DMS153 treated with DMSO at 0.1 percent for 48 hours (cell line): ENCODE measurements around the gene GSE1.

ENCODE experiments used
- DNase-seq: peaks from one replicate; lab custom pipeline; 2025; ENCODE audit not compliant: unreplicated experiment; lab: John Stamatoyannopoulos, UW

The GSE1 gene

DNA sequence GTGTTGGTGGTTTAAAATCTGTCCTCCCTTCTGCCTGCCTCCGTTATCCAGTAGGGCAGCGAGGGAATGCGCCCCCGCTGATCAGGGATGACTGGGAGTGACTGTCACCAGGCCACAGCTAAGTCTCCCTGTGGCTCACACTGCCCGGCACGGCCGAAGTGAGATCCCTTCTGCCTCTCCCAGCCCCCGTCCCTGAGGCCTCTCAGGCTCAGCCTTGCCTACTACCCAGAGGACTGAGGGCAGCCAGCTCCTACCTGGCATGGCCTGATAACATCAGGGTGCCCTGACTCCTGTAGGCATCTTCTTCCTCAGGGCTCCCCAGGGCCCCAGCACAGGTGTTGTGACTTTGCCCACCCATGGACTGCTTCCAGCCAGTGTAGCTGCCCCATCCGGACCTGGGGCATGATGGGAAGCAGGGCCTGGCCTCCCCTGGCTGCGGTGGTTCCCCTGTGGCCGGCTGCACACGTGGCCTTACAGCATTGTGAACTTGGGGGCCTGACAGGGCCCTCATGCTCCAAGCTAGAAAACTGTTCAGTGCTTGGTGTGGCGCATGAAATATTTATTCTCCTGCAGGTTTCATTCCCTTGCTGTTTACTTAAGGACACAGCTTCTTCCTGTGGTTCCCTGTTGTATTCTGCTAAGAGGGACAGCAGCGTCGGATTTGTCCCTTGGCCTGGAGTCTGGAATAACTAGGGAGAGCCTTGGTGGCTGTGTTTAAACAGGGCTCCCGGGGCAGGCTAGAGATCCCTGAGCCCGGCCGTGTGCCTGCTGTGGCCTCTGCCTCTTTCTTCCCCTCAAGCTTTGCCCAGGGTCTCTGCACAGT, 45.6 kb downstream of the GSE1 start:
- DNase-seq = no peak

DNA sequence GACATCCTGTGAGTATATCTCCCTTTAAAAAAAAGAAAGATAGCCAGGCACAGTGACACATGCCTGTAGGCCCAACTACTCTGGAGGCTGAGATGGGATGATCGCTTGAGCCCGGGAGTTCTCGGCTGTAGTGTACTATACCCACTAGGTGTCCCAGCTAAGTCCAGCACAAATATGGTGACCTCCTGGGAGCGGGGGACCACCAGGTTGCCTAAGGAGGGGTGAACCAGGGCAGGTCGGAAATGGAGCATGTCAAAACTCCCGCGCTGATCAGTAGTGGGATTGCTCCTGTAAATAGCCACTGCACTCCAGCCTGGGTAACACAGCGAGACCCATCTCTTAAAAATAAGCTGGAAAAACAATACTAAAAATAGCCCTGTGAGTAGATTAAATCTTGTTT, 46.2 kb downstream of the GSE1 start:
- DNase-seq = no peak

DNA sequence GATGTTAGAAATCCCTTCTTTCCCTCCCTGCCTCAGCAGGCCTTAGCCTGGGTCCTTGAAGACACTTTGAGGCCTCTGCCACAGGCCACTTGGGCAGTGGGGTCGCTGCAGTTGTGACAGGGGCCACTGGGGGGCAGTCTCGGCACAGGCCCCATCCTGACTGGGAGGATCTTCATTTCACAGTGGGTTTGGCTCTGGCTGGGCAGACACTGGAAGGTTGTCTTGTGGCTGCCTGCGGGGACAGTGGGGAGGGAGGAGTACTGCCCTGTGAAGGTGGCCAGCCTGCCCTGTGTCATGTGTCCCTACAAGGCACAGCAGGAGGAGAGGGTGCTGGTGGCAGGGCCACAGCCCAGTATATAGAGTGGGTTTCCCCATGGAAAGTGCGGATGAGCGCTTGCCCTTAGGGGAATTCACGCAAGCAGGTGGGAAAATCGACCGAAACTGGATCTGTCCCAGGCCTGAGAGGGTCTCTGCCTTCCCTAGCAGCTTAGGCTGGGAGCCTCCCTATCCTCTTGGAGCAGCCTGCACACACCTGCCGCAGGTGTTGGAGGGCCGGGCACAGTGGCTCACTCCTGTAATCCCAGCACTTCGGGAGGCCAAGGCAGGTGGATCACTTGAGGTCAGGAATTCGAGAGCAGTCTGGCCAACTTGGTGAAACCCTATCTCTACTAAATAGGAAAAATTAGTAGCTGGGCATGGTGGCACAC, 46.8 kb downstream of the GSE1 start:
- peak; percentile 32 for DNase-seq

DNA sequence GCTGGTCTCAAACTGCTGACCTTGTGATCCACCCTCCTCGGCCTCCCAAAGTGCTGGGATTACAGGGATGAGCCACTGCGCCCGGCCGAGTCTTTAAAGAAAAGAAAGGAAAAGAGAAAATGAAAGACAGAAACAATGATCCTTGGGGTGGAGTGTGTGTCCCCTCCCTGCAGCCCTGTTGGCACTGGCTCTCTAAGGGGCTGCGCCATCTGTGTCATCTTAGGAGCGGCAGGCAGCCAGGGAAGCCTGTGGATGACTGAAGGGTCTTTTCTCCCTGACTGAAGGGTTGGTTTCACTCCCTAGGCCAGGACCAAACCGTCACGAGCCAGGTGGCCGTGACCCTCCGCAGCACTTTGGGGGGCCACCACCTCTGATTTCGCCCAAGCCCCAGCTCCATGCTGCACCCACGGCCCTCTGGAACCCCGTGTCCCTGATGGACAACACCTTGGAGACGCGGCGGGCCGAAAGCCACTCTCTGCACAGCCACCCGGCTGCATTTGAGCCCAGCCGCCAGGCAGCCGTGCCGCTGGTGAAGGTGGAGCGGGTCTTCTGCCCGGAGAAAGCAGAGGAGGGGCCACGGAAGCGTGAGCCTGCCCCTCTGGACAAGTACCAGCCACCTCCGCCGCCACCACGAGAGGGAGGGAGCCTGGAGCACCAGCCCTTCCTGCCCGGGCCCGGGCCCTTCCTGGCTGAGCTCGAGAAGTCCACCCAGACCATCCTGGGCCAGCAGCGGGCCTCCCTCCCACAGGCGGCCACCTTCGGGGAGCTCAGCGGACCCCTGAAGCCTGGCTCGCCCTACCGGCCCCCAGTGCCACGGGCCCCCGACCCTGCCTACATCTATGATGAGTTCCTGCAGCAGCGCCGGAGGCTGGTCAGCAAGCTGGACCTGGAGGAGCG, 48.0 kb downstream of the GSE1 start:
- DNase-seq = no peak

DNA sequence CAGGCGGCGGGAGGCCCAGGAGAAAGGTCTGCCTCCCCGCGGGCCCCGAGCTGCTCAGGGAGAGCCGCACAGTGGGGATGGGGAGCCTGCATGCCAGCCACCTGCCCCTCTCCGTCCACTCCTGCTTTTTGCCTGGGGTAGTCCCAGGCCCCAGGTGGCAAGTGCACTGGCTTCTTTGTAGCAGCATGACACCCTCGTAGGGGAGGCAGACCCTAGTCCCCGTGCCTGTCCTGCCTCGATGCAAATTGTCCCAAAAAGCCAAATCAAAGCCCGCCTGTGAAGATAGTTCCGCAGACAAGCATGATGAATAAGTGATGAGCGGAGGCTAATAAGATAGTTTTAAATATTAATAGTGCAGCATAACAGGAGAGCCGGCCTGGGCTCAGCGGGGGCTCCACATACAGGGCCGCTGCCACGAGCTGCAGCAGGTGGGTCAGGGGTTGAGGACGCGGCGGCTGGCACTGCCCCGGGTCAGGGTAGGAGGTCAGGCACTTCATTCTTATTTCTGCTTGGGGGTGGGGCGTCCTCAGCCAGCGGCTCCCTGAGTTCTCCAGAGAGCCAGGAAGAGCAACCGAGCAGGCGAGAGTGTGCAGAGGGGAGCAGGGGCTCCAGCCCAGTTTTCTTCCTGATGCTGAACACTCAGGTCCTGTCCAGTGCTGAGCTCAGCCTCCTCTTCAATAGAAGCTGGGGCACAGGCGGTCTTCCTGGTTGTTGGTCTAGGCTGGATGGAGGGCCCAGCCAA, 48.8 kb downstream of the GSE1 start:
- no peak for DNase-seq

DNA sequence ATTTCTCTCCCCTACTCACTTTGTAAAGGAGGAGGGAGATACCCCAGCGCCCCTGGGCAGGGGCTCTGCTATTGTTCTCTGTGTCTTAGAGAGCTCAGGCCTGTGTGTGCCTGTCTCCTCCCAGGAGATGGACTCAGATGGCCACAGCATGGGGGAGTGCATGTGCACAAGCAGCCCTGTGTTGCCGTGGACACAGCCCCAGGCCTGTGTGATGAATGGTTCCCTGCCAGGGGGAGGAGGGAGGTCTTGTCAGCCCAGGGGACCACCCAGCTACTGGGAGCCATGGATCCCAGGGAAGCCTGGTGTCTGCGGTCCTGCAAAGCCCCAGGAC, 49.3 kb downstream of the GSE1 start:
- DNase-seq = no peak

DNA sequence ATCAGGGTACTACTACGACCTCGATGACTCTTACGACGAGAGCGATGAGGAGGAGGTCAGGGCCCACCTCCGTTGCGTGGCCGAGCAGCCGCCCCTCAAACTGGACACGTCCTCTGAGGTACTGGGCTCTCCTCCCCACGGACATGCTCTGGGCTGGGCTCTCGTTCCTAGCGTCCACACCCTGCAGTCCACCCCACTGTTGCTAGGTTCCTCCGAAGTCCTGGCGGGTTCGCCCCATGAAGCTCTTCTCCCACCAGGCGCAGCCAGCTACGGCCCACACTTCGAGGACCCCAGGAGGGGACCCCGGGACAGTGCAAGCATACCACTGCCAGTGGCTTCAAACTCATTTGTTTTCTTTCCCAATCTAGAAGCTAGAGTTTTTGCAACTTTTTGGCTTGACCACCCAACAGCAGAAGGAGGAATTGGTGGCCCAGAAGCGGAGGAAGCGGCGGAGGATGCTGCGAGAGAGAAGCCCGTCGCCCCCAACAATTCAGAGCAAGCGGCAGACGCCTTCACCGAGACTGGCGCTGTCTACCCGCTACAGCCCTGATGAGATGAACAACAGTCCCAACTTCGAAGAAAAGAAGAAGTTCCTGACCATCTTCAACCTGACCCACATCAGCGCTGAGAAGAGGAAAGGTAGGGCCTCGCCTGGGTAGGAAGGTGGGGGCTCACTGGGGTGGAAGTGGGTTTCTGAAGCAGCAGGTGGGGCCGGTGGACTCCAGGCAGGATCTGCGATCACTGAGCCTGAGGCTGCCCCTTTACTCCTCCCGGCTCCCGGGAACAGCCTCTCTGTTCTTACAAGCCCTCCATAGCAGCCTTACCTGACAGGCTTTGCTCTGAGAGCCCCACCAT, 50.1 kb downstream of the GSE1 start:
- no peak for DNase-seq

DNA sequence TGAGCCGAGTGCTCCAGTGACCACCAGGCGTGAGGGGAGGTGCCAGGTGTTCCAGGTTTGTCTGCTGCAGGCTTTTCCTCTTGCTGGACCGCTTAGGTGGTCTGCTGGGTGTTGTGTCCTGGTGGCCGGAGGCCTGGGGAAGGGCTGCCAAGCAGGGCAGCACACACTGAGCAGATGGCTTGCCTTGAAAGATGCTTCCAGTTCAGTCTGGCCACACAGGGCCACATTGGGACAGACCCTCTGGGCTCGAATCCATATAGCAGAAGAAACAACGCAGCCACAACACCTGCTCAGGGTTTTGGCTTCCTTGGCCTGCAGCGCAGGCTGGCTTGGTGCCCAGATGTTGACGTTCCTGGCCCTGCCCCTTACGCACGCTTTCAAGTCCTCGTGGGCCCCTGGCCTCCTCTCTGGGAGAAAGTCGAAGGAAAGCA, 50.8 kb downstream of the GSE1 start:
- DNase-seq = no peak

DNA sequence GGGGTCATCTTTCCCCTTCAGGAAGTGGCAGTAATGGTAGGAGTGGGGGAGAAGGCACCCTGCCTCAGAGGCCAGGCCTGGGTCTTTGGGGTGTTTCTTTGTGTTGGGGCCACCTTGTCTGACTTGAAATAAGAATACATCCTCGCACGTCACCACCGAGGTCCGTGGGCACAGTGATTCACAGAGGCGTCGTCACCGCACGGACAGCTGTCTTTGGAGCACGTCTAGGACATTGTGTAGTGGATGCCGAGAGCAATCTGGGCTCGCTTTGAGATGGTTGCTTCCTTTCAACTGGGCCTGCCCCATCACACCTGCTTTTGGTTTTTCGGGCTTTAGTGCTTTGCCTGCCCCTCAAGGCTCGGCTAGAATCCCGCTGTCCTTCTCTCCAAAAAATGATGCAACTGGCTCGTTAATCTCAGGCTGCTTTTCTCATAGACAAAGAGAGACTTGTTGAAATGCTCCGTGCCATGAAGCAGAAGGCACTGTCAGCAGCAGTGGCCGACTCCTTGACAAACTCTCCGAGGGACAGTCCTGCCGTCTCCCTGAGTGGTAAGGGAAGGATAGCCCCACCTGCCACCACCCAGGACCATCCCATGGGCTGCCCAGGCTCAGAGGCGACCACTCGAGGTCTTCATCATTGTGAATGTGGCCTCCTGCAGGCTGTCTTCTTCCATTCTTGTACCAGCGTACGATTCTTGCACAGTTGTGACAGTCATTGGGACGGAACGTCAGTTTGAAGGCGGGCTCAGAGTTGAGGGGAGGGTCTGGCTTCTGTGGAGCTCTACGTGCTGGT, 51.7 kb downstream of the GSE1 start:
- DNase-seq = no peak

DNA sequence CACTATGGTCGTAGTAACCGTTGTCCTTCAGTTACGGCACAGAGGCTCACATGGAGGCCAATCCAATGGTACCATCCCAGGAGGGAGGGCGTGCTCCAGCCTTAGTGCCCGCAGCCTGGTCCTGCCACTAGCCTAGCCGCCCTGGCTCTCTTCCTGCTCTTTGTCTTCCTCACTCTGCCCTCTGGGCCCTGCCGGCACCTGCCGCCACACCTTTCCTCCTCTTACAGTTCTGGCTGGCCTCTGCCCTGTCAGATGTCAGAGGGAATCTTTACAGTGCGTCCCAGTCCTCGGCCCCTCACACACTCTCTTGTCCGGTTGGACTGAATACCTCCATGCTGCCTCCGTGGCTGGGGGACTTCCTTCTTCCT, 52.2 kb downstream of the GSE1 start:
- DNase-seq = no peak

DNA sequence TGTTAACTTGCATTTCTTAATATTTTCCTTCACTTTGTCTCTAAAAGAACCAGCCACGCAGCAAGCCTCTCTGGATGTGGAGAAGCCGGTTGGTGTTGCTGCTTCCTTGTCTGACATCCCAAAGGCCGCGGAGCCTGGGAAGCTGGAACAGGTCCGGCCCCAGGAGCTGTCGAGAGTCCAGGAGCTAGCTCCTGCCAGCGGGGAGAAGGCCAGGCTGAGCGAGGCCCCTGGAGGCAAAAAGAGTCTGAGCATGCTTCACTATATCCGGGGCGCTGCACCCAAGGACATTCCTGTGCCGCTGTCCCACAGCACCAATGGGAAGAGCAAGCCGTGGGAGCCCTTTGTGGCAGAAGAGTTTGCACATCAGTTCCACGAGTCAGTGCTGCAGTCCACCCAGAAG, 52.8 kb downstream of the GSE1 start:
- no peak for DNase-seq

DNA sequence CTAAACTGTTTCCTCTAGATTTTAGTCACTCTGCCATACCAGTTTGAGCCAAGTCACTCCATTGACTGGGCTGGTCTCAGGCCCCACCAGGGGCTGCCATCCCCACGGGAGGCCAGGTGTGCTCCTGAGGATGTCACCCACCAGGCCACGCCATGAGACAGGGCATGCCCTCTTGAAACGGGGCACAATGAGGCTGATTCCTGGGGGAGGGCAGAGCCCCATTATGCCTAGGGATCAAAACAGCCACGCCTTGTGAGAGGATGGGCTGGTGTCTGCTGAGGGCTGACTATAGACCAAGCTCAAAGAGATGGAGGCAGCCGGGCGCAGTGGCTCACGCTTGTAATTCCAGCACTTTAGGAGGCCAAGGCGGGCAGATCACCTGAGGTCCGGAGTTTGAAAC, 54.1 kb downstream of the GSE1 start:
- DNase-seq = no peak

DNA sequence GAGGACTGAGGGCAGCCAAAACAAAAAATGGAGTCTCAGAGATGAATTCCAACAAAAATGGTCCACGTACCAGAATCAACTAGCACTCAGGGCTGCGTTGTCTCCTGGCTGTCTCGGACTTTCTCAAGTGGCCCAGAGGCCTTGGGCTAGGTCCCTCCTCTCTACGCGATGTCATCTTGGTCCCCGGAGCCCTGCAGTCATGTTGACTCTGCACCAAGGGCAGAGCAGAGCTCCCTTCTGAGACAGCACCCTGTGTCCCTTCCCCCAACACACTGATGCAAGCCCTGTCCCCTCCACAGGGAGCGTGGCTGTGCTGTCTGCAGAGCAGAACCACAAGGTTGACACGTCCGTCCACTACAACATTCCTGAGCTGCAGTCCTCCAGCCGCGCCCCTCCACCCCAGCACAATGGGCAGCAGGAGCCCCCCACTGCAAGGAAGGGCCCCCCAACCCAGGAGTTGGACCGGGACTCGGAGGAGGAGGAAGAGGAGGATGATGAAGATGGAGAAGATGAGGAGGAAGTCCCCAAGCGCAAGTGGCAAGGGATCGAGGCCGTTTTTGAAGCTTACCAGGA, 54.8 kb downstream of the GSE1 start:
- DNase-seq = no peak

DNA sequence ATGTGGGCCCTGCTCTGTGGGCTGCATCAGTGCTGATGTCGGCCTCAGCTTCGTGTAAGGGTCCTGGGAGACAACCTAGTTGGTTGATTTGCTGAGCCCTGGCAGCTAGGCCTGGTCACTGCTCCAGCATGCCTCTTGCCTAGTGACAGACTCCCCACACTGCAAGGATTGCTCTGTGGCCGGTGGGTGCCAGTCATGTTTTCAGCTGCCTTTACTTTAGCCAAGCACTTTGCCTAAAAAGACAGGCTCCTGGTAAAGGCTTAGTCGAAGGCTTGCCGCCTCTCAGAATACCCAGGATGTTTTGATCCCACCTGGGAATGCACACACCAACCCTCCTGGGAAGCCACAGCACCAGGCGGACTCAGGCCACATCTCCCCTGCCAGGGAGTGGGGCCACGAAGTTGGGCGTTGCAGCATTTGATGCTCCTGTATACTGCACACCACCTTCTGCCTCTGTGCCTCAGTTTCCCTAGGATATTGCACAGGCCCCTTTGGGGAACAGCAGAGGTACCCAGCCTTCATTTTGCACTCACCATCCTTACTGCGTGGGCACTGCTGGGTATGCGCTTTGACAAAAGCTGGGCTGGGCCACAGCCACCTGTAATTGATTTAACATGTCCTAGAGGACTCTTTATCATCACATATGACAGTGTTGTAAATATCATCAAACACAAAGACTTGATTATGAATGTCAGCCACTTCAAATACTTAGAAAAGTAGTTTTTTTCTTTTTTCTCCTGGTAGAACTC, 55.7 kb downstream of the GSE1 start:
- no peak for DNase-seq

DNA sequence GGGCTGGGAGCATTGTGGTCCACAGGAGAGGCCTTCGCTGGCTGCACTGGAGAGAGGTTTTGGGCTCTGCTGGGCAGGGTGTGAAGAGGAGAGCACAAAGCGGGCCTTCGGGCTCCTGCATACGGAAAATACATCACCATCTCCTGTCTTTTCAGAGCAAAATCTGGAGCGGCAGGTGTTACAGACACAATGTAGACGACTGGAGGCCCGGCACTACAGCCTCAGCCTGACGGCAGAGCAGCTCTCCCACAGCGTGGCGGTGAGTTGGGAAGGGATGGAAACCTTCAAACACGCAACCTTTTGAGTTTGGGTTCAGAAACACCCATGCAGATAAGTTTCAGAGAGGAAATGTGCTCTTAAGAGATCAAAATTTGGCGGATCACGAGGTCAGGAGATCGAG, 57.7 kb downstream of the GSE1 start:
- DNase-seq = no peak

DNA sequence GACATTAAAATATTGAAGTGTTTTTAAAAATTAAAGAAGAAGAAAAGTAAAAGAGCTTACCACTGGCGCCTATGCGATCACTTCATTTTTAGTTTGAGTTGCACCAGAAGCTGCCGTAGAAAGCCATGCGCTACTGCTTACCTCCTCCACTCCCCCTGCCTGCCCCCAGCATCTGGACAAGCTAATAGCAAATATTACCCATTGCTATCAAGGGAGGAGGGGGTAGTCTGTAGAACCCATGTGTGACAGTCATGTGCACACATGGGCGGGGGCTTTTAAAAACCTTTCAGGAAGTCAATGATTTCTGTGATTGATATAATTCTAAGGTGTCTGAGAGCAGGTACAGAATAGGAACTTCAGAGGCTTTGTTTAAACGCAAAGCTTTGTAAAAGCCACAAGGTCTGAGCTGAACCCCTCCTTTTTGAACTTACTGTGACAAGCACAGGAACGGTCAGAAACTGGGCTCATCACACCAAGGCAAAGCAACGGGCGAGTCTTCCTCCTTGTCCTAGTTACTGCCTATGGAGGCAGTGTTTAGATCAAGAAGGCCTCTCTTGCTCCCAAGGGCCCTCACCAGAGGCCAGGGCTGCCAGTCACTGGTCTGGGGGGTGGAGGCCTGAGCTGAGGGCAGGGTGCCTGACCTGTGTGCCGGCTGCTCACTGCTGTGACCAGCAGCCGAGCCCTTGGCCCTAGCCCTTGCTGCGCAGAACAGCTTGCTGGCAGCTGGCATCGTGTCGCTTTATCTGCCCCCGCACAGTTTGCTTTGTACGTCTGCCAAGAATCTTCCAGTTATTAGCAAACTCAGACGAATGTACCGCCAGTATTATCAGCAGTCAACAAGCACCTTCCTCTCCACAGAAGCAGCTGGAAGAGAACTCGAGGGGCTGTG, 60.7 kb downstream of the GSE1 start:
- peak; percentile 83 for DNase-seq

DNA sequence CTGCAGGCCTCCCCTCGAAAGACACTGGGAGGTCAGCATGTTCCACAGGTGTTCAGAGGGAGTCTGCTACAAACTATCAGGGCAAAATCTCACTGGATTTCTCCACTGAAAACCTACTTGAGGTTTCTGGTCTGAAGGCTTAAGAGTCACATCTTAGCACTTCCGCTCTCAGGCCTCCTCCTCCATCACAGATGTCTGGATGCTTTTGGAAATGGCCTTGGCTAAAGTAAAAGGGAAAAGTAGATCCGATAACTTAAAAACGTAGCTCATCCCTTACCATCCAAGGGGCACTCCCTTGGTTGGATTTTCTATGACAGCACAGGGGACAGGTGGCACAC, 61.3 kb downstream of the GSE1 start:
- no peak for DNase-seq
